Spinal cord (tissue), 10 donors: Measurements from ENCODE around the gene KRT5. TPM values are rescaled to one million over a fixed set of nuclear protein-coding genes. Genes with fewer than 3 reads are reported as not detected.
"Not testable (repeated sequence)": the region's sequence is repeated elsewhere in the genome, so short reads cannot be mapped to it uniquely, and the experiment has no call there.

ENCODE experiments used
- DNase-seq, 6 donors: peaks; one replicate each; pipeline versions ENCODE4 v3.0.0 to v3.0.0-alpha.2; 2013 to 2015; ENCODE audit warnings: low spot score in 6 of 6, low read depth in 4 of 6
- H3K27ac ChIP-seq: one replicate; pipeline ENCODE4 v1.5.1; 2013; ENCODE audit warnings: low read depth, low read length, control low read depth
- H3K27me3 ChIP-seq: one replicate; pipeline ENCODE4 v1.6.1; 2013; ENCODE audit warnings: low read length; ENCODE audit not compliant: control insufficient read depth, insufficient read depth
- H3K36me3 ChIP-seq: one replicate; pipeline ENCODE4 v1.6.1; 2013; ENCODE audit warnings: low read length; ENCODE audit not compliant: control insufficient read depth, insufficient read depth
- H3K4me1 ChIP-seq: one replicate; pipeline ENCODE4 v1.6.1; 2013; ENCODE audit warnings: low read length; ENCODE audit not compliant: control insufficient read depth, insufficient read depth
- H3K4me3 ChIP-seq: one replicate; pipeline ENCODE4 v1.5.1; 2013; ENCODE audit warnings: low read depth, low read length, control low read depth
- H3K9me3 ChIP-seq: one replicate; pipeline ENCODE4 v1.6.1; 2013; ENCODE audit warnings: low read length; ENCODE audit not compliant: control insufficient read depth, insufficient read depth
- whole genome bisulfite sequencing: methylation state at CpG from one replicate; pipeline ENCODE4 v1.1.5; 2013; ENCODE audit warnings: missing lambda C conversion rate; ENCODE audit not compliant: insufficient coverage; 5-methylcytosine and 5-hydroxymethylcytosine counted together
- polyA plus RNA-seq, 2 donors: library from polyadenylated mRNA; unstranded; fragments of 120-200 nt; gene quantifications; one replicate each; pipeline ENCODE4 v1.2.1, GENCODE V29; 2013; ENCODE audit not compliant: insufficient read length in 2 of 2
- total RNA-seq, 2 donors: library from RNA; depleted of rRNA in 1 of 2; stranded (reverse); fragments of 120-200 nt in 1 of 2; fragments of >200 nt in 1 of 2; gene quantifications; one replicate each; pipeline versions ENCODE4 v1.2.3 to v1.2.4, GENCODE V29; 2013 to 2014
- donor health status: healthy.

The KRT5 gene
- total and polyA plus RNA-seq, 4 donors: 0.27 to 0.99 (median 0.68) TPM; not detected in 1

DNA sequence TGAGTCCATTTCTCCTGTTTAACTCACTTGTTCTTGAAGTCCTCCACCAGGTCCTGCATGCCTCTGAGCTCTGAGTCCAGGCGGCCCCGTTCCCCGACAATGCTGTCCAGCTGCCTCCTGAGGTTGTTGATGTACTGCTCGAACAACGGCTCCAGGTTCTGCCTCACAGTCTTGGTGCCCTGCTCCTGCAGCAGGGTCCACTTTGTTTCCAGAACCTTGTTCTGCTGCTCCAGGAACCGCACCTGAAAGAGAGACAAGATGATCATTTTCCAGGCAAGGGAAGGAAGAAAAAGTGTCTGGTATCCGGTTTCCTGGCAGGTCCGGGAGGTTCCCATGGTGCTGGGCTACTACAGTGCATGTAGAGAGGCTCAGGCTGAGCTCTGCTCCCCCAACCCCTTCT is 28.7 kb downstream of the KRT5 start:
- H3K9me3 ChIP-seq, DNase-seq, H3K27ac ChIP-seq, H3K27me3 ChIP-seq, H3K36me3 ChIP-seq, H3K4me1 ChIP-seq, H3K4me3 ChIP-seq: not testable (repeated sequence)
- WGBS: 100% methylated on average over 6 of the region's 8 CpGs

DNA sequence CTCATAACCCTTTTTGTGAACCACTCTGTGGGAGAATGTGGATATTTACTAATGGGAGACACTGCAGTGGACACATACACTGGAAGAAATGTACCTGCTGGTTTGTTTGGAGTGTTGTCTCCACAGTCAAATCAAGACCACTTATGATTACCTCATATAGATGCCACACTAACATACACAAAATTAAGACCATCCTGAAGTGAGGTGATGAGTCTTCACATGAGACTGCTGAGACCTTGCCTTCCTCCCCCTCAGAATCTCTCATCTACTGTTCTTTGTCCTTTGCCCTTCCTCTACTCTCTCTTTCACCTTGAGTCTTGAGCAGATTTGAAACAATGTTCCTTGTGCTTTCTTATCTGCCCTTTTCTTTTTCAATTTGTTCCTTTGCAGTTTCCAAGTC is 31.5 kb downstream of the KRT5 start:
- no peak overlapping the region for H3K27ac ChIP-seq
- H3K4me3 ChIP-seq: no peak overlapping the region
- DNase-seq: no peak
- H3K4me1 ChIP-seq: no peaks in the 10 kb centered on the region
- no peaks in the 10 kb centered on the region for H3K27me3 ChIP-seq
- peaks cover 2% of the 10 kb centered on the region for H3K9me3 ChIP-seq
- H3K36me3 ChIP-seq: no peaks in the 10 kb centered on the region

DNA sequence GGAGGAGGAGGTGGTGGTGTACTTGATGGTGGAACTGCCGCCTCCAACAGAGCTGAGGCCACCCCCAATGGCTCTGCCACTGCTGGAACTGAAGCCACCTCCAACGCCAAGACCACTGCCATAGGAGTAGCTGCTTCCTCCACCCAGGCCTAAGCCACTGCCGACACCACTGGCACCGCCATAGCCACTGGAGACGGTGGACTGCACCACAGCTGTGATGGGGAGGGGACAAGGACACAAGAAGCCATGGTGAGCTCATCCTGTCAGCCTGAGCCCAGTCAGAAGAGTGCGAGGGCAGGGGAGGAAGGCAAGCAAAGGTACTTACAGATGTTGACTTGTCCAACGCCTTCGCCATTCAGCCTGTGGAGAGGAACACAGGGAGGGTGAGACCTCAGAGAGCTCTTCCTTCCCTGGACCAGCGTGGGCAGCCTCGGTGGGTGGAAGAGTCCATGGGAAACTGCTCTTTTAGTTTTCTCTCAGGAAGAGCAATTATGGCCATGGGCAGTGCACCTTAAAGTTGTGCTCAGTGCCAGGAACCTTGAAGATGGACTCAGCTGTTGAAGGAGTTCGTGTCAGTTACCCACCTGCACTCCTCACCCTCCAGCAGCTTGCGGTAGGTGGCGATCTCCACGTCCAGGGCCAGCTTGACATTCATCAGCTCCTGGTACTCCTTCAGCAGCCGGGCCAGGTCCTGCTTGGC is 32.3 kb downstream of the KRT5 start:
- H3K27me3 ChIP-seq, H3K36me3 ChIP-seq, H3K9me3 ChIP-seq, H3K4me1 ChIP-seq, DNase-seq, H3K27ac ChIP-seq, H3K4me3 ChIP-seq: not testable (repeated sequence)
- 77% methylated on average over 7 of the region's 15 CpGs for WGBS

DNA sequence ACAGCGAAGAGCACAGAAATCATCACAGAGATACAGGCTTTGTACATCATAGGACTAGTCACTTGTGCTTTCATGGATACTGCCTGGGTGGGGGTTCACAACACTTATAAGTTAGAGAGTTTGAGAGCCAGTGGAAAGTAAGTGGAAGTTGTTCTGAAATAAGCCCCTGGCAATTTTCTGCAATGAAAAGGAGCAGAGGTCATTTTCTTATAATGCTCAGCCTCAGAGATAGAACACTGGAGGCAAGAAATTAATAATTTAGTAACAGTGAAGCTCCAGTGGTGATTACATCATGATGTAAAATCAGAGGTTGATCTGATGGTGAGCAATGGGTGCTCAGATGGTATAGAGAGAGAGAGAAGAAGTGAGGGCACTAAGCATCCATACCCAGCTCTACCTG is 33.0 kb downstream of the KRT5 start:
- H3K4me1 ChIP-seq: no peaks in the 10 kb centered on the region
- WGBS: no CpG with 5 or more reads among the region's 1 CpG

DNA sequence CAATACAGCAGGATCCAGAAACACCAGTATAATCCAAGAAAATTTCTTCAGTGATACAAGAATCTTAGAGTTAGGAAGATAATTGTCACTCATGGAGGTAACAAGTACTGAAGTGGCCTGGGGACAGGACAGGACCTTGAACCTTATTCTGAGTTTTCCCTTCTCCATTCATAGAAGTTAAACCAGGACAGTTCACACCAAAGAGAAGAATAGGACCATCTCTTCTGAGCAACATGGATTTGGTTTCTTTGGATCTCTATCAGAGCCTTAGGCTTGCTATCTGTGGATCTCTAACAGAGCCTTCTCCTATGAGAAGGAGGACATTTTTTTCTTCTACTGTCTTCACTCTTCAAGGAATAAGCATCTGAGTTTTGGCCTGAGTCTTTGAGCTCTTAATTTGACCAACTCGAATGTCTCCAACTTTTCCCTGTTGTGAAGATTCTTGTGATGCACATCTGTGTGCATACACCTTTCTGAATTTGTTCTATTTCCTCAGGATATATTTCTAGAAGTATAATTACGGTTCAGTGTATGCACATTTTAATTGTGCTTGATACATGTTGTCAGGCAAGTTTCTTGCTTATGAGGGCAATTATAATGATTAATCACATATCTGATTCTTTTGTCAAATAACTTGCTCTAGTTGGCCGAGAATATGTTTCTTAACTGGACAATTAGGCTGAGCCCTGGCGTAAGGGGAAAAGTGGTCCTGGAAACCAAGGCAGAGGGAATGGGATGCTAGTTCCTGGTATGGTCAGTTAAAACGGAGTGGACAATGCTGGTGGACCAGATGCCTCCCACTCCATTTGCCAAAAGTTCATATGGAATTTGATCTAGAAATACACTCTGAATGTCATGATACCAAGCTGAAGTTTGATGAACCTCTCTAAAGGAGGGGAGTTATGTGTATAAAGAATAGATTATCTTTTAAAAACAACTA is 33.8 kb downstream of the KRT5 start:
- no peaks in the 10 kb centered on the region for H3K27me3 ChIP-seq
- H3K27ac ChIP-seq: no peak overlapping the region
- H3K4me3 ChIP-seq: no peak overlapping the region
- no CpG with 5 or more reads among the region's 5 CpGs for WGBS
- no peaks in the 10 kb centered on the region for H3K4me1 ChIP-seq
- H3K9me3 ChIP-seq: peaks cover 2% of the 10 kb centered on the region
- H3K36me3 ChIP-seq: no peaks in the 10 kb centered on the region
- no peak for DNase-seq

More for the DNA sequence above, 33.0 kb downstream of the KRT5 start:
- H3K36me3 ChIP-seq: no peaks in the 10 kb centered on the region
- H3K27me3 ChIP-seq: no peaks in the 10 kb centered on the region
- no peak for DNase-seq
- H3K4me3 ChIP-seq: no peak overlapping the region
- H3K27ac ChIP-seq: no peak overlapping the region
- H3K9me3 ChIP-seq: peaks cover 2% of the 10 kb centered on the region

DNA sequence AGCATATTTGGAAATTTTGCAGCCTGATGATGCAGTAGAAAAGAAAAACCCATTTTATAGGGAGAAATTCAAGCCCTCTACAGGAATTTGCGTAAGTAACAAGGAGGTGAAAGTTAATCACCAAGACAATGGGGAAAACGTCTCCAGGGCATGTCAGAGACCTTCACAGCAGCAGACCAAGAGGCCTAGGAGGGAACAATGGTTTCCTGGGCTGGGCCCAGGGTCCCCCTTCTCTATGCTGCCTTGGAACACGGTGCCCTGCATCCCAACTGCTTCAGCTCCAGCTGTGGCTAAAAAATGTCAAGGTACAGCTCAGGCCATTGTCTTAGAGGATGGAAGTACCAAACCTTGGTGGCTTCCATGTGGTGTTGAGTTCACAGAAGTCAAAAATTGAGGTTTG is 40.1 kb downstream of the KRT5 start:
- DNase-seq: no peak
- H3K9me3 ChIP-seq: peaks cover 2% of the 10 kb centered on the region
- no peaks in the 10 kb centered on the region for H3K4me1 ChIP-seq
- no peak overlapping the region for H3K4me3 ChIP-seq
- no peaks in the 10 kb centered on the region for H3K27me3 ChIP-seq
- 55% methylated on average over 3 of the region's 3 CpGs for WGBS
- no peaks in the 10 kb centered on the region for H3K36me3 ChIP-seq
- no peak overlapping the region for H3K27ac ChIP-seq

DNA sequence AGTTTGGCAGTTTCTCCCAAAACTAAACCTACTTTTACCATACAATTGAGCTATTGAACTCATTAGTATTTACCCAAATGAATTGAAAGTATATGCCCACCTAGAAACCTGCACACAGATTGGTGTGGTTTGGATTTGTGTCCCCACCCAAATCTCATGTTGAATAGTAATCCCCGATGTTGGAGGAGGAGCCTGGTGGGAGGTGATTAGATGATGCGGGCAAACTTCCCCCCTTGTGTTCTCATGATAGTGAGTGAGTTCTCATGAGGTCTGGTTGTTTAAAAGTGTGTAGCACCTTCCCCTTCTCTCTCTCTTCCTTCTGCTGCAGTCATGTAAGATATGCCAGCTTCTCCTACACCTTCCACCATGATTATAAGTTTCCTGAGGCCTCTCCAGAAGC is 42.5 kb downstream of the KRT5 start:
- Histone ChIP-seq H3K4me1 (no peaks in the 10 kb centered on the region), H3K36me3 (no peaks in the 10 kb centered on the region), H3K27ac (no peak overlapping the region), H3K4me3 (no peak overlapping the region), H3K27me3 (no peaks in the 10 kb centered on the region), H3K9me3 (no peaks in the 10 kb centered on the region)
- no peak for DNase-seq
- no CpG with 5 or more reads among the region's 2 CpGs for WGBS

DNA sequence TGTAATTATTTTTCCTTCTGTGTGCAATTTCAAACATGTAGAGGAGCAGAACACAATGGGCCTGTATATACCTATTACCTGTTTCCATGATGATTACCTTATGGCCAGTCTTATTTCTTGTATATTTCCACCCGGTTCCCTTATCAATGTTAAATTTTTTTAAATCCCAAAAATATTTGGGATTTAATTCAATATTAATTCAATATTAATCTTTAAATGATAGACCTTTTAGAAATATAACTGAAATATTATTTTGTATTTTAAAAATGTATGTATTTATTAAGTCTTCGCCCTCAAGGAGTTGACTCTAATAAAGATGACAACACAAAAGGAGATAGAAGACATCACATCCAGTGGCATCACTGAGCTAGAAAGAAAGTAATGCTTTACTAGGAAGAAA is 46.0 kb downstream of the KRT5 start:
- WGBS: no CpG with 5 or more reads among the region's 2 CpGs
- Histone ChIP-seq H3K4me1 (no peaks in the 10 kb centered on the region), H3K36me3 (no peaks in the 10 kb centered on the region), H3K27ac (no peak overlapping the region), H3K4me3 (no peak overlapping the region), H3K9me3 (no peaks in the 10 kb centered on the region), H3K27me3 (no peaks in the 10 kb centered on the region)
- DNase-seq: no peak

DNA sequence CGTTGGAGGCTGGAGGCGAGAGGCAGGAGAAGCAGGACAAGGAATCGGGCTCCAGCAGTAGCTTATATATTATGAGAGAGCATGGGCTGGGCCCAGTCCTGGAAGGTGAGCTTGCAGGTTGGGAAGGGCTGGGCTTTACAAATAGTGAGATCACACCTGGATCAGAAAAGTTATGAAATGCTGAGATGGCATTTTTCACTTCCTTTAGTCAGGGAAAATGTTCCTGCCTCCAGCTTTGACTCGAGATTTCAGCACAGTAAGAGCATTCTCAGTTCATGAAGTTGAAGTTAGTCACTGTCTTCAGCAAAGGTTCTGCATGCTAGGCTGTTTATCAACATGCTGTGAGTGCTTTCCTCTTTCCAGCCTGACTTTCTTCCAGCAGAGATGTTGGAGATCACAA is 46.4 kb downstream of the KRT5 start, which contains the start of gene KRT6C:
TSS of gene KRT6C (minus strand) at position 38 of the 400 bp plus-strand sequence. CDS start 68 bp downstream, outside the sequence.
- 75% methylated on average over 4 of the region's 4 CpGs for WGBS
- no peak within 1 kb of the TSS for H3K4me3 ChIP-seq
- DNase-seq: peak in 1 of 6 donors; percentile 8

More for the DNA sequence above, 46.4 kb downstream of the KRT5 start, which contains the start of gene KRT6C:
- no peaks in the 10 kb centered on the region for H3K27me3 ChIP-seq
- H3K9me3 ChIP-seq: no peaks in the 10 kb centered on the region
- H3K36me3 ChIP-seq: no peaks in the 10 kb centered on the region
- H3K27ac ChIP-seq: no peak within 1 kb of the TSS
- no peaks in the 10 kb centered on the region for H3K4me1 ChIP-seq
